Kidney (tissue), 14 donors: ENCODE measurements around the gene ARHGAP30. TPM values are rescaled to one million over a fixed set of nuclear protein-coding genes. Genes with fewer than 3 reads are reported as not detected.
"Not testable (repeated sequence)": the region's sequence is repeated elsewhere in the genome, so short reads cannot be mapped to it uniquely, and the experiment has no call there.

Experiments used
- DNase-seq, 5 donors: peaks; one replicate each; pipeline ENCODE4 v3.0.0-alpha.2; 2013 to 2020
- FAIRE-seq: peaks from 2 replicates; lab custom pipeline; 2012; peaks lifted over from hg19 to GRCh38; lab: Jason Lieb, UNC
- H3K27ac ChIP-seq, 2 donors: one replicate each; pipeline ENCODE4 v1.7.0; 2013; ENCODE audit warnings: low read depth in 2 of 2, low read length in 2 of 2, inconsistent platforms in 1 of 2
- H3K27me3 ChIP-seq: one replicate; pipeline ENCODE4 v1.7.1; 2013; ENCODE audit warnings: low read length, inconsistent platforms; ENCODE audit not compliant: control insufficient read depth, insufficient read depth
- H3K36me3 ChIP-seq, 3 donors: one replicate each; pipeline versions ENCODE4 v1.7.0 to v1.7.1; 2013; ENCODE audit warnings: low read length in 3 of 3, control low read depth in 1 of 3, inconsistent platforms in 1 of 3; ENCODE audit not compliant: insufficient read depth in 3 of 3, control insufficient read depth in 2 of 3
- H3K4me1 ChIP-seq, 3 donors: one replicate each; pipeline versions ENCODE4 v1.7.0 to v1.7.1; 2013; ENCODE audit warnings: low read length in 3 of 3, inconsistent platforms in 1 of 3, low read depth in 1 of 3; ENCODE audit not compliant: control insufficient read depth in 2 of 3, insufficient read depth in 2 of 3
- H3K4me3 ChIP-seq, 3 donors: one replicate each; pipeline versions ENCODE4 v1.7.0 to v1.8.1; 2013; ENCODE audit warnings: low read length in 3 of 3, control low read depth in 1 of 3, inconsistent platforms in 1 of 3
- H3K9ac ChIP-seq, 3 donors: one replicate each; pipeline versions ENCODE4 v1.7.0 to v1.7.1; 2013; ENCODE audit warnings: low read length in 3 of 3, control low read depth in 1 of 3, inconsistent platforms in 1 of 3
- H3K9me3 ChIP-seq, 3 donors: one replicate each; pipeline versions ENCODE4 v1.7.0 to v1.7.1; 2013; ENCODE audit warnings: low read length in 3 of 3, control low read depth in 1 of 3, inconsistent platforms in 1 of 3; ENCODE audit not compliant: control insufficient read depth in 2 of 3, insufficient read depth in 1 of 3
- intact Hi-C: fragments of 100-400 bp; cut with DNase I; formaldehyde crosslinking; loops from one replicate; pipeline ENCODE4 v1.11.1; 2022
- polyA plus RNA-seq: library from polyadenylated mRNA; stranded (reverse); fragments of 350-450 nt; fragmentation: Illumina TruSeq; extraction: RNeasy Lipid Tissue Mini Kit (QIAGEN cat#74804); gene quantifications from one replicate; pipeline ENCODE4 v1.2.3, GENCODE V29; 2014; ENCODE audit warnings: low read depth, low replicate concordance; ENCODE audit not compliant: insufficient read depth
- total RNA-seq: library from RNA; stranded (reverse); fragmentation: NEBNext Ultra II Directional; extraction: Animal tissue kit (Norgen Biotek cat#: 25700); gene quantifications from one replicate; pipeline ENCODE4 v1.2.1, GENCODE V29; 2021
- TF ChIP-seq, protein P1 (sequence below): IDR thresholded peaks from 3 replicates; pipeline ENCODE4 v1.5.1; 2012; ENCODE audit warnings: mild to moderate bottlenecking, moderate library complexity, borderline replicate concordance; ENCODE audit not compliant: insufficient read depth; ENCODE audit errors: extremely low read depth
- donor health status: control.
- donor health status: control.
- donor health status: control.
- donor health status: control.
- donor health status: control.
- donor health status: DM: yes; HTN: yes; CAD: no.
- donor health status: Normal renal cell carcinoma (clear cell type).

Gene ARHGAP30
- total and polyA plus RNA-seq, 2 donors from 2014 or later, result 1.2 to 21.6 TPM

DNA sequence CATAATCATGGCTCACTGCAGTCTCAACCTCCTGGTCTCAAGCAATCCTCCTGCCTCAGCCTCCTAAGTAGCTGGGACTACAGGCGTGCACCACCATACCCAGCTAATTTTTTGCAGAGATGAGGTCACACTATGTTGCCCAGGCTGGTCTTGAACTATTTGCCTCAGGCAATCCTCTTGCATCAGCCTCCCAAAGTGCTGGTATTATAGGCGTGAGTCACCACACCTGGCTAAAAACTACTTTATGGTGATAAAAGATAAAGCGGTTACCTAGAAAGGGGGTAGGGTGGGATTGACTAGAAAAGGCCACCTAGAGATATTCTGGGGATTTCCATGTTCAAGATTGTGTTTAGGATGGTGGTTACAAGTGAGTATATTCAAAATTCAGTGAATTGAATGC, 35.9 kb downstream of the ARHGAP30 start:
- DNase-seq, result no peak
- no peak for FAIRE-seq
- Histone ChIP-seq H3K9me3 (no peaks in the 10 kb centered on the region), H3K4me1 (peaks cover 0 to 5% (median 2%) of the 10 kb centered on the region in 3 donors), H3K36me3 (no peaks in the 10 kb centered on the region), H3K27me3 (no peaks in the 10 kb centered on the region), H3K9ac (no peak overlapping the region), H3K27ac (no peak overlapping the region), H3K4me3 (no peak overlapping the region)
- intact Hi-C loops, result no loop called here
- TF ChIP-seq, protein P1, sequence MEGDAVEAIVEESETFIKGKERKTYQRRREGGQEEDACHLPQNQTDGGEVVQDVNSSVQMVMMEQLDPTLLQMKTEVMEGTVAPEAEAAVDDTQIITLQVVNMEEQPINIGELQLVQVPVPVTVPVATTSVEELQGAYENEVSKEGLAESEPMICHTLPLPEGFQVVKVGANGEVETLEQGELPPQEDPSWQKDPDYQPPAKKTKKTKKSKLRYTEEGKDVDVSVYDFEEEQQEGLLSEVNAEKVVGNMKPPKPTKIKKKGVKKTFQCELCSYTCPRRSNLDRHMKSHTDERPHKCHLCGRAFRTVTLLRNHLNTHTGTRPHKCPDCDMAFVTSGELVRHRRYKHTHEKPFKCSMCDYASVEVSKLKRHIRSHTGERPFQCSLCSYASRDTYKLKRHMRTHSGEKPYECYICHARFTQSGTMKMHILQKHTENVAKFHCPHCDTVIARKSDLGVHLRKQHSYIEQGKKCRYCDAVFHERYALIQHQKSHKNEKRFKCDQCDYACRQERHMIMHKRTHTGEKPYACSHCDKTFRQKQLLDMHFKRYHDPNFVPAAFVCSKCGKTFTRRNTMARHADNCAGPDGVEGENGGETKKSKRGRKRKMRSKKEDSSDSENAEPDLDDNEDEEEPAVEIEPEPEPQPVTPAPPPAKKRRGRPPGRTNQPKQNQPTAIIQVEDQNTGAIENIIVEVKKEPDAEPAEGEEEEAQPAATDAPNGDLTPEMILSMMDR, result no peak

DNA sequence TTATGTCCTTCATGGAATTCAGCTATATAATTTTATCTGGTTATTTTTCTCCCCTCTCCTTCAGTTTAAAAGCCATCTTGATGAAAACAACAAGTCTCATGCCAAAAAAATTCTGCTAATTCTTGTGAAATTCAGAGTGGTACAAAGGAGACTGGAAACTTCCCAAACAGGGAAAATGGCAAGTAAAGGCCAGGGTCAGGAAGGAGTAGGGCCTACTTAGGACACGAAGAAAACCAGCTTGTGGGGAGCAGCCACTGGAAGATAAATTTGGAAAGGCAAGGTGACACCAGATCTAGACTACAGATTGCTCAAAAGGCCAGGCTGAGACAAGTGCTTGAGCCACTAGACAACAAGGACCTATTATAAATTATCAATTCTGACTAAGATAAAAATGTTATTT, 37.3 kb downstream of the ARHGAP30 start:
- Histone ChIP-seq H3K27me3 (no peaks in the 10 kb centered on the region), H3K9me3 (no peaks in the 10 kb centered on the region), H3K4me1 (peaks cover 0 to 1% (median 0%) of the 10 kb centered on the region in 3 donors), H3K27ac (no peak overlapping the region), H3K36me3 (no peaks in the 10 kb centered on the region), H3K4me3 (no peak overlapping the region), H3K9ac (no peak overlapping the region)
- intact Hi-C loops, result no loop called here
- FAIRE-seq, result no peak
- DNase-seq, result no peak
- TF ChIP-seq, protein P1, result no peak

DNA sequence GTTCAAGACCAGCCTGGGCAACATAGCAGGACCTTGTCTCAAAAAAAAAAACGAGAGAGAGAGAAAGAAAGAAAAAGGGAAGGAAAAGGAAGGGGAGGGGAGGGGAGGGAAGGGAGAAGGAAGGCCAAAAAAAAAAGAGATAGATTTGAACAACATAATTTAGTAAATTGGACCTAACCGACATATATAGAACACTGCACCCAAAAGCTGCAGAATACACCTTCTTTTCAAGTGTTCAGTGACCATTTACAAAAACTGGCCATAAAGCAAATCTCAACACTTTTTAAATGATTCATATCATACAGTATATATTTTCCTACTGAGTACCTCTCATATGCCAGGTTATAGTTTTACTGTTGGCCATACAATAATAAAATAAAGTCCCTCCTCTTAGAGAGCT, 37.8 kb downstream of the ARHGAP30 start:
- intact Hi-C loops, result no loop called here
- H3K27me3 ChIP-seq, result no peaks in the 10 kb centered on the region
- H3K36me3 ChIP-seq, result no peaks in the 10 kb centered on the region
- DNase-seq, result no peak
- no peaks in the 10 kb centered on the region for H3K9me3 ChIP-seq
- TF ChIP-seq, protein P1, result no peak
- no peak overlapping the region for H3K27ac ChIP-seq
- no peaks in the 10 kb centered on the region for H3K4me1 ChIP-seq
- no peak overlapping the region for H3K4me3 ChIP-seq
- H3K9ac ChIP-seq, result no peak overlapping the region
- no peak for FAIRE-seq

DNA sequence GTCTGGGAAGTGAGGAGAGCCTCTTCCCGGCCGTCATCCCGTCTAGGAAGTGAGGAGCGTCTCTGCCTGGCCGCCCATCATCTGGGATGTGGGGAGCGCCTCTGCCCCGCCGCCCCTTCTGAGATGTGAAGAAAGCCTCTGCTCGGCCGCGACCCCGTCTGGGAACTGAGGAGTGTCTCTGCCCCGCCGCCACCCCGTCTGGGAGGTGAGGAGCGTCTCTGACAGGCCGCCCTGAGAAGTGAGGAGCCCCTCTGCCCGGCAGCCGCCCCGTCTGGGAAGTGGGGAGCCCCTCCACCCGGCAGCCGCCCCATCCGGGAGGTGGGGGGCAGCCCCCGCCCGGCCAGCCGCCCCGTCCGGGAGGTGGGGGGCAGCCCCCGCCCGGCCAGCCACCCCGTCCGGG, 40.2 kb downstream of the ARHGAP30 start:
- H3K27ac ChIP-seq, intact Hi-C loops, H3K27me3 ChIP-seq, H3K36me3 ChIP-seq, H3K9ac ChIP-seq, H3K9me3 ChIP-seq, FAIRE-seq, DNase-seq, H3K4me1 ChIP-seq, H3K4me3 ChIP-seq: not testable (repeated sequence)

DNA sequence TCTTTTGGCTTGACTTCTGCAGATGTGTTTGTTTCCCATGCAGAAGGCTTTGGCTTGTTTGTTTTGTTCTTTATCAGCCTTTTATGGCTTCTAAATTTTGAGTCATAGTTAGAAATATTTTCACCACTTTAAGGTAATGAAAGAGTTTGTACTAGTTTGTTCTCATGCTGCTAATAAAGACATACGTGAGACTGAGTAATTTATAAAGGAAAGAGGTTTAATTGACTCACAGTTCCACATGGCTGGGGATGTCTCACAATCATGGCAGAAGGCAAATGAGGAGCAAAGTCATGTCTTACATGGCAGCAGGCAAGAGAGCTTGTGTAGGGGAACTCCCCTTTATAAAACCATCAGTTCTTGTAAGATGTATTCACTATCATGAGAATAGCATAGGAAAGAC, 42.7 kb downstream of the ARHGAP30 start:
- FAIRE-seq, H3K27me3 ChIP-seq, DNase-seq, H3K27ac ChIP-seq, H3K4me3 ChIP-seq, H3K4me1 ChIP-seq, H3K36me3 ChIP-seq, intact Hi-C loops, H3K9me3 ChIP-seq, H3K9ac ChIP-seq: not testable (repeated sequence)

DNA sequence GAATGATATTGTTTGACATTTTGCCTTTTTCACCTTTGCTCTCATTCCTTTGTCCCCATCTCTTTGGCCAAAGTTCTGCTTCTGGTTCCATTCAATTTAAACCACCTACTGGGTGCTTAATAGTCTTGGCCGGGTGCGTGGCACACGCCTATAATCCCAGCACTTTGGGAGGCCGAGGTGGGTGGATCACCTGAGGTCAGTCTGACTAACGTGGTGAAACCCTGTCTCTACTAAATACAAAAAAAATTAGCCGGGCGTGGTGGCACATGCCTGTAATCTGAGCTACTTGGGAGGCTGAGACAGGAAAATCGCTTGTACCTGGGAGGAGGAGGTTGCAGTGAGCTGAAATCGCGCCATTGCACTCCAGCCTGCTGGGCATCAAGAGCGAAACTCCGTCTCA, 47.3 kb downstream of the ARHGAP30 start:
- H3K9me3 ChIP-seq, intact Hi-C loops, DNase-seq, H3K4me3 ChIP-seq, H3K9ac ChIP-seq, H3K36me3 ChIP-seq, H3K27me3 ChIP-seq, FAIRE-seq, H3K27ac ChIP-seq: not testable (repeated sequence)
- H3K4me1 ChIP-seq, result peaks cover 0 to 14% (median 11%) of the 10 kb centered on the region in 3 donors
